HG03060 (cell line): Measurements from ENCODE around the gene ATP2B3.
A peak's percentile ranks its signal among the peaks of the same experiment; 100 is the strongest.

Experiments
- ATAC-seq: cut with Tn5 transposase; IDR thresholded peaks from one replicate; pipeline ENCODE4 v1.9.1; 2021; ENCODE audit warnings: low read depth, moderate number of reproducible peaks; ENCODE audit not compliant: unreplicated experiment

Gene ATP2B3

GRCh38 chrX:153517423-153517822 is at the start of gene ATP2B3:
Gene ATP2B3 (plus strand): TSS chrX:153517642. CDS start chrX:153536248, 18,606 bp downstream.
- no peak for ATAC-seq

- ATAC-seq: no peak
Measured at GRCh38 chrX:153468008-153468580, 49.3 kb upstream of the ATP2B3 start.

GRCh38 chrX:153469811-153470410 is 47.5 kb upstream of the ATP2B3 start:
- ATAC-seq: peak; percentile 24

DNA sequence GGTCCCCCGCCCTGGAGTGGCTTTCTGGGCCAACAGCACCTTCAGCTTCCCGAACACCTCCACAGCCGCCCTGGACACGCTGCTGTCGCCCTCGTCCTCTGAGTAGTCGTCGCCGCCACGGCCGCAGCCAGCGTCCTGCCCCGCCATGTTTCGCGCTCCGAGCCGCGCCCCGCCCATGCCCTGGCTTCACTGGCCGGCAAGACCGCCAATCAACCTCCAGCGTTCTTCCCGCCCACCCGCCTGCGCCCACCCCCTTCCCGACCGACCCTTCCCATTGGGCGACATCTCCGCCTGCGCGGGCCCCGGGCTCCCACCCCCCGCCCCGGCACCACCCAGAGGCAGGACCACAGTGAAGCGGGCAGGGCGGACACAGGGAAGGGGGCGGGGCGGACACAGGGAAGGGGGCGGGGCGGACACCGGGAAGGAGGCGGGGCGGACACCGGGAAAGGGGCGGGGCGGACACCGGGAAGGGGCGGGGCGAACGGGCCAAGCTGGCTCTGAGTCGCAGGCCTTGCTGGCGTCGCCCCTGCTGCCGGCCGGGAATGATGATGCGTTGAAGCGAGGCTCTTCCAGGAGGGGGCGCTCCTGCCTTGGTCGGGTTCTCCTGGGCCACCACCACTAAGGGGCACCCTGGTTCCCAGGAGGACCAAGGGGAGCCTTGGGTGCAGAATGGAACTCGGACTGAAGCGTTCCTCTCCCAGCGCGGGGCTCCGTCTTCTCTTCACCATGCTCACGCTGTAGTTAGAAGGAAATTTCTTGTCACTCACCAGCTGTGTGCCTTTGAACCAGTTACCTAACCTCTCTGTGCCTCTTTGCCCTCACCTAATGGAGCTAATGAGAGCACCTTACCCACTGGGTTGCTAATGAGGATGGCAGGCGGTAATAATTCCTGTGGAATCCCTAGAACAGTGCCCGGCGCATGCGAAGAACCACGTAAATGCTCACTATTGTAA is 46.8 kb upstream of the ATP2B3 start, which contains the start of gene HAUS7:
TSS of gene HAUS7 (minus strand) at position 166 of the 953 bp plus-strand sequence. CDS start at position 147, 19 bp downstream.
- peak; percentile 47 for ATAC-seq

- ATAC-seq: no peak
Measured at GRCh38 chrX:153471663-153472280, 45.7 kb upstream of the ATP2B3 start.

GRCh38 chrX:153473126-153473525 is 44.3 kb upstream of the ATP2B3 start:
- no peak for ATAC-seq

DNA sequence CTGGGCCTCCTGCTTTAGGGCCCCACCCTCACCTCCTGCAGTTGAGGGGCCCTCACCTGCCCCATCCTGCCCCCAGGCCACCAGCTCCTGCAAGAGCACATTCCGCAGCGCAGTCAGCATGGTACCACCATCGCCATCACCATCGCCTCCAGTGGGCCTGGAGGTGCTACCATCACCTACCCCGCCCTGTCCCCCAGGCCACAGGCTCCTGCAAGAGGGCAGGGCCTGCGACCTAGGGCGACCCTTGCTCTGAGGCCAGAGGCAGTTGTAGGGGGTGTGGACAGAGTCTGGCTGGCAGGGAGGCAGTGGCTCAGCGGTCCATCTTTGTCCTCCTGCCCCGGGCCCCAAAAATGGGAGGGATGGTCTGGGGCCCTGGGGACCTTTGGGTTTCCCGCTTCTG is 43.2 kb upstream of the ATP2B3 start:
- ATAC-seq: no peak

DNA sequence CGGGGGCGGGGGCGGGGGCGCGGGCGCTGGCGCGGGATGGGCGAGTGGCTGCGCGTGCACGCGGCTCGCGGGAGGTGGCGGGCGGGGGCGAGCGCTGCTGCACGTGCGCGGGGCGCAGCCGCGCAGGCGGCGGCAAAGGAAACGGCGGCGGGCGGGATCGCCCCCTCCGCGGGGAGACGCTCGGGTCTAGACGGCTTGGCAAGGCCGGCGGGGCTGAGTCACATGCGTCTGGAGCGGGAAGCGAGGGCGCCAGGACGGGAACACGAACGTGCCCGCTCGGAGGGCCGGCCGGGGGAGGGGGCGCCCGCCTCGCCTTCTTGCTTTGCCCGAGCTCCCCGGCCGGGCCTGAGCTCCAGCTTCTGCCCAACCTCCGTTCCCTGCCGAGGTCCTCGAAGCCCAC is 42.7 kb upstream of the ATP2B3 start:
- ATAC-seq: no peak

GRCh38 chrX:153475271-153475670 is 42.2 kb upstream of the ATP2B3 start:
- no peak for ATAC-seq

GRCh38 chrX:153475751-153476281 is 41.6 kb upstream of the ATP2B3 start:
- no peak for ATAC-seq

DNA sequence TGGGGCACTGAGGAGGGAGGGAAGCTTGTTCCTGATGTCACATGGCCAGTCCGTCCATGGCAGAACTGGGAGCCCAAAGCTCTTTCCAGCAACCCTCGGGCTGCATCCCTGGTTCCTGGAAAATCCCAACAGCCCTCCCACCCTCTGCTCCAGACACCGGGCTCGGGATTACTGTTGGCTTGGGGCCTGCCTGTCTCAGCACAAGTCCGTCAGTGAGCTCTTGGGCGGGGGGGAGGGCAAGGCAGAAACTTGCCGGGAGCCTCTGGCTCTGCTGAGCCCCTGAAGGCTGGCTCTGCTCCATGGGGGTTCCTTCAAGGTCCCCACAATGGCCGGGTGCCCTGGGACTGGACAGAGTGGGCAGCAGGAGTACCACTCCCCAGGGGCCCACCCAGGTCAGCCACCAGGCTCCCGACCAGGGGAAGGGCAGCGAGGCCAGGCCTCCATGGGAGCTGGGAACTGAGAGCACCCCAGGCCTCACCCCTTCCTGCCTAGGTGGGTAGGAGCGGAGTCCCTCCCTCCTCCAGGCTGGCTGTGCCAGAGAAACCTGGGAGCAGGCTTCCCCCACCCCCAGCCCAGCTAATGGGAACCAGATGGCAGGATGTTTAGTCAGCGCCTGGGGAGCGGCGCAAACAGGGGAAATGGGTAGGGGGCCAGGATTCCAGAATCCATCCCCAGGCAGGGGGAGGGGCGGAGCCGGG is 40.6 kb upstream of the ATP2B3 start:
- no peak for ATAC-seq

GRCh38 chrX:153477364-153477857 is 40.0 kb upstream of the ATP2B3 start:
- no peak for ATAC-seq

DNA sequence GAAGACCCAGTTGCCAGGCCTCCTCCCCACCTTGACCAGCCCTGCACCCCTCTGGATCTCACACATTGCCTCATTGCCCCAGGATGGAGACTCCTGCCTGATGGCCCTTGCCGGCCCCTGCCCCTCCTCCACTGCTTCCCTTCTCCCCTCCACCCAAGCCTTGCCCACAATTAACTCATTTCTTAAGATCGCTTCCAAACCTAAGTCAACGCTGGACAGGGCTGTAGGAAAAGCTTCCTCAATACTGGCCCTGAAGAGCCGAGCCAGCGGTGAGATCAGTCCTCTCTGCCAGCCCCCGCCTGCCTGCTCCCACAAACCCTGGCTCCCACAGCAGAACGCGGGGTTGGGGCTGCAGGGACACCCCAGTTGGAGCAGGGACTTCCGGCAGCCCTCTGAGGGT is 39.5 kb upstream of the ATP2B3 start:
- ATAC-seq: no peak

DNA sequence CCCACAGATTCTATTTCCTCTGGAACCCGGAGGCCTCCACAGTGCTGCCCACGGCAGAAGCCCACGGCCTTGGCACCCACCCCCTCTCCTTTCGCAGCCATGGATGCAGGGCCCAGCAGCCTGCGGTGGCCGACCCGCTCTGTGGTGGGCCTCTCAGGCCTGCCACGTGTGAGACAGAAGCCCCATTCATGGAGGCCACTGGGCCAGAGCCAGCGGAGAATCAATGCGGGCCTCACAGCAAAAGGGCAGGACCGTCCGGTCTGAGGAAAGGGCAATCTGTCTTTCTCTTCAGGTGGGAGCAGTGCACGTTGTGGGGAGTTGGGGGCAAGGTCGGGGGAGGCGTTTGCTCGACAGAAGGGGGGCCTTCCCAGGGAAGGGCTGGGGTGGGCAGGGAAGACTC is 38.7 kb upstream of the ATP2B3 start:
- no peak for ATAC-seq

DNA sequence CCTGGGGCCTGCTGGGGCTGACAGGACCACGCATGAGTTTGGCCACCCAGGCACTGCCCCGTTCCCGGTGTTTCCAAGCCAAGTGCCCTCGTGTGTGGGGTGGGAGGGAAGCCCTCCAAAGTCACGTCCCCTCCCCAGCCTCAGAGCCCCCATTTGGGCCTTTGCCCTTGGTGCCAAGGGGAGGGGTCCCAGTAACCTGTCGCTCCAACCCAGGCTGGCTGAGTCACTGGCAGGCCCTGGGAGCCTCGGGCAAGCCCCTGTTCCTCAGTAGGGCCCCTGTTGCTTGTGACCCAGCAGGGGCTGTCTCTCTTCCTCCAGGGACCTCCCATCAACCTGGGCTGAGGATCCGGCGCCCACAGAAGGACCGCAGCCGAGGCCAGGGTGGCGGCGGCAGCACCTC is 36.4 kb upstream of the ATP2B3 start:
- ATAC-seq: no peak

DNA sequence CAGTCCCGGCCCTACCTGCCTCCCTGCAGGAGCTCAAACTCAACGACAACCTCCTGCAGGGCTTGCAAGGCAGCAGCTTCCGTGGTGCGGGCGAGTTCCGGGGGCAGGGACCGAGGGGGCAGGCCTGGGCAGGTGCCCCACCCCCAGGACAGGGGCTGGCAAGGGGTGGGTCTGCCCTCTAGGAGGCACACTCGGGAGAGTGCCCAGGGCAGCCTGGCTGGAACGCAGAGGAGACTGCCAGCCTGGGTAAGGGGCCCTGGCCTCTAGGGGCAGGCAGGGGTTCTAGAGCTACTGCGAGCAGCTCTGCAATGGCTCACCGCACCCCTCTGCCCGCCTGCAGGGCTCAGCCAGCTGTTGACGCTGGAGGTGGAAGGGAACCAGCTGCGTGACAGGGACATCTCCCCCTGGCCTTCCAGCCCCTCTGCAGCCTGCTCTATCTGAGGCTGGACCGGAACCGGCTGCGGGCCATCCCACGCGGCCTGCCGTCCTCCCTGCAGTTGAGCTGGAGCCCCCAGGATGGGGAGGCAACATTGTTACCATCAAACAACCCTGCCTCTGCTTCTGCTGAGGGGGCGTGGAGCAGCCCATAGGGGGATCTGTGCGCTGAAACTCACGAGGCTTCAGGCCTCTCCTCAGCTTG is 34.9 kb upstream of the ATP2B3 start:
- no peak for ATAC-seq

GRCh38 chrX:153485396-153486080 is 31.9 kb upstream of the ATP2B3 start:
- ATAC-seq: no peak

DNA sequence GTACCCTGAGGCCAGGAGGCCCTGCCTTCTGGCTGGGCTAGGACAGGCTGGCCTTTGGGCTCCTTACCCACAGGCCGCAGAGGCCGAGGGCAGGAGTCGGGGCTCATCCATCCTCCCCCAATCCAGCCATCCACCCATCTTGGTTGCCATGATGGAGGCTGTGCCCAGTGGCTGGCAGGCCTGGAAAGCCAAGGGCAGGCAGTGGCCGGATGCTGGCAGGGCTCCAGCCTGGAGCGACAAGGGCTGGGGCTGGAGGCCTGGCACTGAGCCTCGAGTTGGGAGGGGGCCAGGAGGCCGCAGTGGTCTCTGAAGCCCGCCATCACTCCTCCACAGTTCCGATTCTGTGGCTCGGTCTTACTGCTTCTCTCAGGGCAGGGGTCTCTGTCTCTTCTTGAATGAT is 31.3 kb upstream of the ATP2B3 start:
- ATAC-seq: no peak

DNA sequence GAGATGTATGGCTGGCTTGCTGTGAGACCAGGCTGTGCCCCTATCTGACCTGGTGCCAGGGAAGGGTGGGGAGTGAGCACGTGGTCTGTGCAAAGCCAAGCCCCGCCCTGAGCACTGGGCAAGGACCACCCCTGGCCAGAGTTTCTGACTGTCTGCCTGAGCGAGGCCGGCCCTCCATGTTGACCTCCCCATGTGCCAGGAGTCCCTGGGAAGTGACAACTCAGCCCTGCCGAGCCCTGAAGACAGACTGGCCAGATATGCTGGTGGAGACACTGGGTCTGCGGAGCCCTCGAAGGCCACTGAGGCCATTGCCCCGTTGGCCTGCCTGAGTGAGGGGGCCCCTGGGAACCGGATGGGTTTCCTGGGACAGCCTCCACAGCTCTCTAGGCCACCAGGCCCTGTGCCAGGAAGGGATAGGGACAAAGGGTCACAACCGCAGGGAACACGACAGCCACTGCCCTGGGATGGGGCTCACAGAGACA is 29.8 kb upstream of the ATP2B3 start:
- no peak for ATAC-seq
